Gastrocnemius medialis (tissue), 4 donors: ENCODE measurements around the gene MYO1G. TPM values are rescaled to one million over a fixed set of nuclear protein-coding genes. Genes with fewer than 3 reads are reported as not detected.
A peak's percentile ranks its signal among the peaks of the same experiment; 100 is the strongest.

Experiments used
- ATAC-seq, 2 donors: fragments of 150-250 bp; one replicate each; pipeline ENCODE4 v1.9.1; 2016
- DNase-seq, 2 donors: peaks; one replicate each; pipeline ENCODE4 v3.0.0-alpha.2; 2019
- H3K27ac ChIP-seq, 4 donors: fragments of 200-600 bp; sonication (generic); 1 replicate in 1 of 4; 2 replicates in 3 of 4; pipeline ENCODE4 v1.5.1; 2016 to 2018; ENCODE audit warnings: mild to moderate bottlenecking in 2 of 4, moderate library complexity in 1 of 4
- H3K27me3 ChIP-seq, 3 donors: fragments of 200-600 bp; sonication (generic) in 2 of 3; 1 replicate in 1 of 3; 2 replicates in 2 of 3; pipeline versions ENCODE4 v1.5.1 to v1.6.0; 2016 to 2019; ENCODE audit warnings: mild to moderate bottlenecking in 1 of 3, moderate library complexity in 1 of 3
- H3K36me3 ChIP-seq, 2 donors: fragments of 200-600 bp; sonication (generic) in 1 of 2; one replicate each; pipeline ENCODE4 v1.5.1; 2017 to 2018
- H3K4me1 ChIP-seq, 2 donors: fragments of 200-600 bp; sonication (generic) in 1 of 2; one replicate each; pipeline ENCODE4 v1.5.1; 2016 to 2017; ENCODE audit warnings: mild to moderate bottlenecking in 2 of 2
- H3K4me3 ChIP-seq, 4 donors: fragments of 200-600 bp; sonication (generic) in 3 of 4; 1 replicate in 1 of 4; 2 replicates in 3 of 4; pipeline ENCODE4 v1.5.1; 2016 to 2019; ENCODE audit warnings: mild to moderate bottlenecking in 2 of 4
- H3K9me3 ChIP-seq, 3 donors: fragments of 200-600 bp; sonication (generic) in 2 of 3; 1 replicate in 1 of 3; 2 replicates in 2 of 3; pipeline ENCODE4 v1.5.1; 2016 to 2019
- CTCF ChIP-seq, 5 experiments: fragments of 450-650 bp in 3 of 5; fragments of 200-600 bp in 2 of 5; sonication (generic) in 2 of 5; IDR thresholded peaks in 4 of 5; conservative IDR thresholded peaks in 1 of 5; 1 replicate in 4 of 5; 2 replicates in 1 of 5; pipeline ENCODE4 v1.5.1; 2016 to 2019; ENCODE audit warnings: antibody characterized with exemption in 5 of 5, mild to moderate bottlenecking in 3 of 5, moderate library complexity in 3 of 5
- POLR2A ChIP-seq, 2 donors: fragments of 450-650 bp; IDR thresholded peaks; one replicate each; pipeline ENCODE4 v1.6.1; 2017; ENCODE audit warnings: antibody characterized with exemption in 2 of 2, mild to moderate bottlenecking in 2 of 2, moderate library complexity in 2 of 2
- in situ Hi-C, 4 donors: fragments of 200-750 bp; cut with MboI; loops; one replicate each; pipeline versions ENCODE4 v1.15.0 to v1.8.0; 2017; ENCODE audit warnings: low sequenced_read_pairs in 4 of 4
- intact Hi-C: fragments of 100-400 bp; cut with DNase I; formaldehyde crosslinking; loops from one replicate; pipeline ENCODE4 v1.15.1; 2023; ENCODE audit warnings: low total_unique reads
- total RNA-seq, 4 donors: library from RNA; depleted of rRNA; stranded (reverse); fragments of >200 nt; gene quantifications; one replicate each; pipeline versions ENCODE4 v1.1.0 to v1.2.3, GENCODE V29; 2016

The MYO1G gene
- total RNA-seq, 4 donors from 2014 or later: 0.61 to 1.4 (median 1.3) TPM; not detected in 1

GRCh38 chr7:44986218-44987053 is 7.6 kb upstream of the MYO1G start:
- Histone ChIP-seq H3K4me3 (peak overlapping the region; percentile 60 to 77 (median 69)), H3K36me3 (peaks cover 2 to 37% of the 10 kb centered on the region in 2 donors), H3K27ac (peak overlapping the region; percentile 92 to 98 (median 94)), H3K9me3 (no peaks in the 10 kb centered on the region), H3K4me1 (peaks cover 18 to 22% of the 10 kb centered on the region in 2 donors), H3K27me3 (no peaks in the 10 kb centered on the region)
- in situ Hi-C loops (loop anchor here in 1 of 4 donors (10.0 kb wide), 1 partner anchor 128 kb away; the partner anchor contains the start of gene TBRG4), intact Hi-C loops (loop anchor here (1.0 to 2.0 kb wide), 3 partner anchors 13 to 124 kb away; partner anchors contain the start of genes PURB and TBRG4)
- ATAC-seq: peak; percentile 96 to 97
- peak; percentile 82 to 90 for DNase-seq
- TF ChIP-seq CTCF (IDR thresholded peaks at IDR 0.05 in 4 of 5, conservative IDR thresholded peaks at IDR 0.05 in 1 of 5) (no peak), POLR2A (IDR thresholded peaks at IDR 0.05) (peak; percentile 90 to 94)

GRCh38 chr7:44985900-44986217 is 7.0 kb upstream of the MYO1G start:
- ATAC-seq: no peak
- Histone ChIP-seq H3K36me3 (peaks cover 2 to 38% of the 10 kb centered on the region in 2 donors), H3K4me3 (peak overlapping the region; percentile 60 to 77 (median 69)), H3K27me3 (no peaks in the 10 kb centered on the region), H3K27ac (peak overlapping the region; percentile 92 to 98 (median 94)), H3K4me1 (peaks cover 18 to 22% of the 10 kb centered on the region in 2 donors), H3K9me3 (no peaks in the 10 kb centered on the region)
- no peak for DNase-seq
- TF ChIP-seq POLR2A (IDR thresholded peaks at IDR 0.05) (no peak), CTCF (IDR thresholded peaks at IDR 0.05 in 4 of 5, conservative IDR thresholded peaks at IDR 0.05 in 1 of 5) (no peak)
- intact Hi-C loops: loop anchor here (1.0 to 2.0 kb wide), 3 partner anchors 13 to 125 kb away; partner anchors contain the start of genes PURB and TBRG4
- in situ Hi-C loops: loop anchor here in 1 of 4 donors (10.0 kb wide), 1 partner anchor 129 kb away; the partner anchor contains the start of gene TBRG4

GRCh38 chr7:44985033-44985695 is 6.3 kb upstream of the MYO1G start:
- peaks cover 18 to 22% of the 10 kb centered on the region in 2 donors for H3K4me1 ChIP-seq
- intact Hi-C loops (no loop called here), in situ Hi-C loops (loop anchor here in 1 of 4 donors (10.0 kb wide), 1 partner anchor 130 kb away; the partner anchor contains the start of gene TBRG4)
- peak overlapping the region; percentile 92 to 98 (median 94) for H3K27ac ChIP-seq
- TF ChIP-seq CTCF (IDR thresholded peaks at IDR 0.05 in 4 of 5, conservative IDR thresholded peaks at IDR 0.05 in 1 of 5): no peak
- no peak for TF ChIP-seq POLR2A (IDR thresholded peaks at IDR 0.05)
- H3K36me3 ChIP-seq: peaks cover 2 to 38% of the 10 kb centered on the region in 2 donors
- no peaks in the 10 kb centered on the region for H3K9me3 ChIP-seq
- no peak for ATAC-seq
- DNase-seq: no peak
- peak overlapping the region; percentile 60 to 77 (median 69) for H3K4me3 ChIP-seq
- H3K27me3 ChIP-seq: no peaks in the 10 kb centered on the region

- Histone ChIP-seq H3K27ac (peak overlapping the region in 1 of 4 donors; percentile 93), H3K36me3 (peaks cover 2 to 42% of the 10 kb centered on the region in 2 donors), H3K4me1 (peaks cover 18 to 22% of the 10 kb centered on the region in 2 donors), H3K27me3 (no peaks in the 10 kb centered on the region), H3K4me3 (no peak overlapping the region), H3K9me3 (no peaks in the 10 kb centered on the region)
- in situ Hi-C loops (loop anchor here in 1 of 4 donors (10.0 kb wide), 1 partner anchor 130 kb away; the partner anchor contains the start of gene TBRG4), intact Hi-C loops (no loop called here)
- no peak for DNase-seq
- ATAC-seq: no peak
- TF ChIP-seq POLR2A (IDR thresholded peaks at IDR 0.05) (no peak), CTCF (IDR thresholded peaks at IDR 0.05 in 4 of 5, conservative IDR thresholded peaks at IDR 0.05 in 1 of 5) (no peak)
Observed at GRCh38 chr7:44984478-44984758, 5.6 kb upstream of the MYO1G start.
